OCI-LY3 (cell line): ENCODE results near the gene JPH3.

Experiments used
- EZH2phosphoT487 ChIP-seq: fragments of 200-600 bp; shearing (Covaris generic); IDR thresholded peaks from 2 replicates; pipeline ENCODE4 v1.6.1; 2018; ENCODE audit warnings: antibody characterized with exemption, mixed run types, low read depth
- TF ChIP-seq, protein P1 (sequence below): fragments of 200-600, 300-600 bp; sonication (generic); IDR thresholded peaks from 2 replicates; pipeline ENCODE4 v1.5.1; 2014; ENCODE audit warnings: antibody characterized with exemption, low read length, low read depth

DNA sequence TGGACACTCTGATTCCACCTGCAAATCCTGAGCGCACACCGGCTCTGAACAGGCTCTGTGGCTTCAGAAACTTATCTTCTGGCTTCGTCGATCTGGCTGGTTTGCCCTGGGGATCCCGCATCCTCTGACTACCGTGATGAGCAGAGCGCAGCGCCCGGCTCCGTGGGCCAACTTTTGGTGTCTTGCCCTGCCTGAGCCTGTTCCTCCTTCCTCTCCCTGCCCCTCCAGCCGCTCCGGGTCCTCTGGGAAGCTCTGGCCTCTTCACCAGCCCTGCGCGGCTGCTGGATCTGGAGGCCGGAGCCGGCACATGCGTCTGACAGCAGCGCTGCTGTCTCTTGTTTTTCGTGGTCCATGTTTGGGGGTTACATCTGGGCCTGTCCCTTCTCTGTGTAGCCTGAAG lies 65.6 kb downstream of the JPH3 start:
- TF ChIP-seq, protein P1, sequence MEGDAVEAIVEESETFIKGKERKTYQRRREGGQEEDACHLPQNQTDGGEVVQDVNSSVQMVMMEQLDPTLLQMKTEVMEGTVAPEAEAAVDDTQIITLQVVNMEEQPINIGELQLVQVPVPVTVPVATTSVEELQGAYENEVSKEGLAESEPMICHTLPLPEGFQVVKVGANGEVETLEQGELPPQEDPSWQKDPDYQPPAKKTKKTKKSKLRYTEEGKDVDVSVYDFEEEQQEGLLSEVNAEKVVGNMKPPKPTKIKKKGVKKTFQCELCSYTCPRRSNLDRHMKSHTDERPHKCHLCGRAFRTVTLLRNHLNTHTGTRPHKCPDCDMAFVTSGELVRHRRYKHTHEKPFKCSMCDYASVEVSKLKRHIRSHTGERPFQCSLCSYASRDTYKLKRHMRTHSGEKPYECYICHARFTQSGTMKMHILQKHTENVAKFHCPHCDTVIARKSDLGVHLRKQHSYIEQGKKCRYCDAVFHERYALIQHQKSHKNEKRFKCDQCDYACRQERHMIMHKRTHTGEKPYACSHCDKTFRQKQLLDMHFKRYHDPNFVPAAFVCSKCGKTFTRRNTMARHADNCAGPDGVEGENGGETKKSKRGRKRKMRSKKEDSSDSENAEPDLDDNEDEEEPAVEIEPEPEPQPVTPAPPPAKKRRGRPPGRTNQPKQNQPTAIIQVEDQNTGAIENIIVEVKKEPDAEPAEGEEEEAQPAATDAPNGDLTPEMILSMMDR, result no peak
- no peak for TF ChIP-seq EZH2phosphoT487
